HepG2 (cell line): ENCODE measurements around the gene CIAO3. TPM values are rescaled to one million over a fixed set of nuclear protein-coding genes. Genes with fewer than 3 reads are reported as not detected.

Experiments
- CBX5 ChIP-seq: sonication (generic); formaldehyde crosslinking; IDR thresholded peaks from 2 replicates; pipeline ENCODE4 v1.4.0; 2020; ENCODE audit warnings: missing genetic modification reagents, borderline replicate concordance
- HDAC2 ChIP-seq: sonication (generic); formaldehyde crosslinking; IDR thresholded peaks from 2 replicates; pipeline ENCODE4 v1.4.0; 2020; ENCODE audit warnings: missing genetic modification reagents
- HOXA5 ChIP-seq: sonication (generic); formaldehyde crosslinking; IDR thresholded peaks from 2 replicates; pipeline ENCODE4 v1.4.0; 2020; ENCODE audit warnings: missing genetic modification reagents
- ISX ChIP-seq: sonication (generic); formaldehyde crosslinking; conservative IDR thresholded peaks from 2 replicates; pipeline ENCODE4 v1.5.0; 2020; ENCODE audit warnings: missing genetic modification reagents
- JARID2 ChIP-seq: sonication (generic); formaldehyde crosslinking; IDR thresholded peaks from 2 replicates; pipeline ENCODE4 v1.8.1; 2023; ENCODE audit warnings: missing genetic modification reagents, inconsistent platforms; ENCODE audit not compliant: insufficient replicate concordance
- KAT7 ChIP-seq: IDR thresholded peaks from 2 replicates; pipeline ENCODE4 v1.6.1; 2018; ENCODE audit warnings: borderline replicate concordance, missing compliant biosample characterization
- LCORL ChIP-seq, 2 experiments: fragments of 450-650 bp in 1 of 2; sonication (generic) in 1 of 2; formaldehyde crosslinking in 1 of 2; IDR thresholded peaks; 2 replicates each; pipeline versions ENCODE4 v1.5.0 to v1.6.1; 2017 to 2020; ENCODE audit warnings: antibody characterized with exemption in 1 of 2, missing genetic modification reagents in 1 of 2
- MZF1 ChIP-seq: sonication (generic); formaldehyde crosslinking; IDR thresholded peaks from 2 replicates; pipeline ENCODE4 v1.8.1; 2023; ENCODE audit warnings: mild to moderate bottlenecking, missing genetic modification reagents, borderline replicate concordance
- SKI ChIP-seq: fragments of 450-650 bp; IDR thresholded peaks from one replicate; pipeline ENCODE4 v1.6.1; 2018; ENCODE audit warnings: mild to moderate bottlenecking; ENCODE audit not compliant: partially characterized antibody
- TCF7 ChIP-seq: sonication (generic); IDR thresholded peaks from 2 replicates; pipeline ENCODE4 v1.6.1; 2016; ENCODE audit warnings: antibody characterized with exemption, low read depth
- WIZ ChIP-seq: sonication (generic); formaldehyde crosslinking; IDR thresholded peaks from 2 replicates; pipeline ENCODE4 v1.5.1; 2020; ENCODE audit warnings: mild to moderate bottlenecking, missing genetic modification reagents
- YEATS4 ChIP-seq: sonication (generic); formaldehyde crosslinking; IDR thresholded peaks from 2 replicates; pipeline ENCODE4 v1.4.0; 2020; ENCODE audit warnings: missing genetic modification reagents, borderline replicate concordance
- ZBTB42 ChIP-seq: sonication (generic); formaldehyde crosslinking; IDR thresholded peaks from 2 replicates; pipeline ENCODE4 v1.5.0; 2020; ENCODE audit warnings: mild to moderate bottlenecking, missing genetic modification reagents
- ZBTB7A ChIP-seq: sonication (generic); formaldehyde crosslinking; IDR thresholded peaks from 2 replicates; pipeline ENCODE4 v1.8.0; 2022; ENCODE audit warnings: mild to moderate bottlenecking, missing genetic modification reagents
- ZMAT3 ChIP-seq: sonication (generic); formaldehyde crosslinking; conservative IDR thresholded peaks from 2 replicates; pipeline ENCODE4 v1.7.0; 2021; ENCODE audit warnings: missing genetic modification reagents
- ZNF12 ChIP-seq: sonication (generic); formaldehyde crosslinking; IDR thresholded peaks from 2 replicates; pipeline ENCODE4 v1.5.0; 2020; ENCODE audit warnings: missing genetic modification reagents
- ZNF451 ChIP-seq: sonication (generic); formaldehyde crosslinking; IDR thresholded peaks from 2 replicates; pipeline ENCODE4 v1.5.0; 2020; ENCODE audit warnings: mild to moderate bottlenecking, missing genetic modification reagents
- ZSCAN12 ChIP-seq: sonication (generic); formaldehyde crosslinking; IDR thresholded peaks from 2 replicates; pipeline ENCODE4 v1.9.0; 2021; ENCODE audit warnings: mild to moderate bottlenecking, missing genetic modification reagents
- polyA plus RNA-seq, 8 experiments: library from polyadenylated mRNA; depleted of rRNA in 3 of 8; stranded (reverse) in 7 of 8; unstranded in 1 of 8; fragments of >200 nt; fragmentation: Illumina TruSeq in 4 of 8; extraction: Trizol in 4 of 8; gene quantifications; 2 replicates each; pipeline versions ENCODE4 v1.2.1 to v1.2.3, GENCODE V29; 2011 to 2016; ENCODE audit warnings: low read depth in 4 of 8, missing spikeins in 1 of 8, mixed read lengths in 1 of 8; ENCODE audit not compliant: insufficient read depth in 1 of 8
- total RNA-seq, 5 experiments: library from RNA; depleted of rRNA; stranded (reverse); fragments of >200 nt; fragmentation: Illumina TruSeq; extraction: Trizol; gene quantifications; 2 replicates each; pipeline ENCODE4 v1.2.3, GENCODE V29; 2016; ENCODE audit warnings: low read depth in 1 of 5
- TF ChIP-seq, protein P1 (sequence below): sonication (generic); formaldehyde crosslinking; IDR thresholded peaks from 2 replicates; pipeline ENCODE4 v1.4.0; 2020; ENCODE audit warnings: missing genetic modification reagents; ENCODE audit errors: not compliant biosample characterization
- TF ChIP-seq, protein P2 (sequence below): IDR thresholded peaks from 2 replicates; pipeline ENCODE4 v1.6.1; 2016; ENCODE audit warnings: control low read depth
- TF ChIP-seq, protein P3 (sequence below): sonication (generic); formaldehyde crosslinking; IDR thresholded peaks from 2 replicates; pipeline ENCODE4 v1.5.0; 2020; ENCODE audit warnings: mild to moderate bottlenecking, low read depth, missing genetic modification reagents, borderline replicate concordance
- TF ChIP-seq, protein P4 (sequence below): sonication (generic); formaldehyde crosslinking; IDR thresholded peaks from 2 replicates; pipeline ENCODE4 v1.8.0; 2022; ENCODE audit warnings: mild to moderate bottlenecking, missing genetic modification reagents
- TF ChIP-seq, protein P5 (sequence below): IDR thresholded peaks from 2 replicates; pipeline ENCODE4 v1.6.1; 2012; ENCODE audit warnings: low read length, improper control_type of control experiment

CIAO3 gene
- total and polyA plus RNA-seq, 2 of the 13 experiments (the other 11 are each of a cell fraction or from before 2014, with no cell fraction given), result 21.7 to 25.0 TPM

DNA sequence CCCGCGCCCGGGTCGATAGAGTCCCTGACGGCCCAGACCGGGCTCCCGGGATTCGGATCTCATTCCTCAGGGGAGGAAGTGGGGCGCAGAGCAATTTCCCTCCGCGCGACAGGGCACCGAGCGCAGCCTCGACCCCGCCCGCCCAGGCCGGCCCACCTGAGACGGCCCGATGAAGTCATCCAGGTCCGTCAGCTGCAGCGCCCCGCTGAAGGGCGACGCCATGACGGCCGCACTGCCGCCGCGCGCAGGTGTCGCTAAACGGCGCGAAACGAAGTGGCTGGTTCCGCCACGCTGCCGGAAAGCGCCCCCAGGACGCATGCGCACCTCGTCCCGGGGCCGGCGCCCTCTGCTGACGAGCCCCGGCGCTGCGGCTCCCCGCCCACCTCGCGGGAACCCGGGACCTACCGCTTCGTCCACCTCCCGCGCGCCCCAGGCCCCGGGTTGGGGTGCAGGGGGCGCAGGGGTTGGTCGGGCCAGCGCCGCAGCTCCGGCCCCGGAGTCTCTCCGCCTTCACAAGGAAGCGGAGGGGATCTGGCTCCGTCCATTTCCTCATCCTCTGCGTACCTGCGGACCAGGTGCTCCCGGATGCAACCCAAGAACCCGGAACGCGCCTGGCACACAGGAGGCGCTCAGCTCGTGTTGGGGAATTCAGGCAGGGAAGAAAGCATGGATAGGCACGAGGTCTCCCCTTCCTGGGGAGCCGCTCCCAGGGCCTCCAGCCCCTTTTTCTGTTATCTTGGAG is at the start of gene CIAO3 (continued):
- TF ChIP-seq CBX5, result 0 out of 2 replicates have a peak, but pooled peaks have one; percentile 50
- TF ChIP-seq, protein P1, sequence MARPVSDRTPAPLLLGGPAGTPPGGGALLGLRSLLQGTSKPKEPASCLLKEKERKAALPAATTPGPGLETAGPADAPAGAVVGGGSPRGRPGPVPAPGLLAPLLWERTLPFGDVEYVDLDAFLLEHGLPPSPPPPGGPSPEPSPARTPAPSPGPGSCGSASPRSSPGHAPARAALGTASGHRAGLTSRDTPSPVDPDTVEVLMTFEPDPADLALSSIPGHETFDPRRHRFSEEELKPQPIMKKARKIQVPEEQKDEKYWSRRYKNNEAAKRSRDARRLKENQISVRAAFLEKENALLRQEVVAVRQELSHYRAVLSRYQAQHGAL (CRISPR knock-in tag), result no peak
- TF ChIP-seq, protein P2, sequence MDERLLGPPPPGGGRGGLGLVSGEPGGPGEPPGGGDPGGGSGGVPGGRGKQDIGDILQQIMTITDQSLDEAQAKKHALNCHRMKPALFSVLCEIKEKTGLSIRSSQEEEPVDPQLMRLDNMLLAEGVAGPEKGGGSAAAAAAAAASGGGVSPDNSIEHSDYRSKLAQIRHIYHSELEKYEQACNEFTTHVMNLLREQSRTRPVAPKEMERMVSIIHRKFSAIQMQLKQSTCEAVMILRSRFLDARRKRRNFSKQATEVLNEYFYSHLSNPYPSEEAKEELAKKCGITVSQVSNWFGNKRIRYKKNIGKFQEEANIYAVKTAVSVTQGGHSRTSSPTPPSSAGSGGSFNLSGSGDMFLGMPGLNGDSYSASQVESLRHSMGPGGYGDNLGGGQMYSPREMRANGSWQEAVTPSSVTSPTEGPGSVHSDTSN, result no peak
- TF ChIP-seq ZBTB42 (CRISPR knock-in tag), result peak; percentile 35; the same call in 1 of the 2 replicates
- no peak; the same call in 1 of the 2 replicates for TF ChIP-seq HOXA5 (CRISPR knock-in tag)
- no peak for TF ChIP-seq MZF1 (CRISPR knock-in tag)
- TF ChIP-seq SKI, result no peak
- no peak for TF ChIP-seq WIZ (CRISPR knock-in tag)
- TF ChIP-seq ZMAT3 (CRISPR knock-in tag), result peak; percentile 61; the same call in 1 of the 2 replicates
- TF ChIP-seq ZSCAN12, result no peak
- TF ChIP-seq ZBTB7A, result 0 out of 2 replicates have a peak, but pooled peaks have one; percentile 74
- no peak for TF ChIP-seq TCF7
- TF ChIP-seq KAT7 (CRISPR knock-in tag), result peak; percentile 90
- TF ChIP-seq, protein P3, sequence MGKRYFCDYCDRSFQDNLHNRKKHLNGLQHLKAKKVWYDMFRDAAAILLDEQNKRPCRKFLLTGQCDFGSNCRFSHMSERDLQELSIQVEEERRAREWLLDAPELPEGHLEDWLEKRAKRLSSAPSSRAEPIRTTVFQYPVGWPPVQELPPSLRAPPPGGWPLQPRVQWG (CRISPR knock-in tag), result no peak
- no peak for TF ChIP-seq ISX (CRISPR knock-in tag)
- TF ChIP-seq, protein P4, sequence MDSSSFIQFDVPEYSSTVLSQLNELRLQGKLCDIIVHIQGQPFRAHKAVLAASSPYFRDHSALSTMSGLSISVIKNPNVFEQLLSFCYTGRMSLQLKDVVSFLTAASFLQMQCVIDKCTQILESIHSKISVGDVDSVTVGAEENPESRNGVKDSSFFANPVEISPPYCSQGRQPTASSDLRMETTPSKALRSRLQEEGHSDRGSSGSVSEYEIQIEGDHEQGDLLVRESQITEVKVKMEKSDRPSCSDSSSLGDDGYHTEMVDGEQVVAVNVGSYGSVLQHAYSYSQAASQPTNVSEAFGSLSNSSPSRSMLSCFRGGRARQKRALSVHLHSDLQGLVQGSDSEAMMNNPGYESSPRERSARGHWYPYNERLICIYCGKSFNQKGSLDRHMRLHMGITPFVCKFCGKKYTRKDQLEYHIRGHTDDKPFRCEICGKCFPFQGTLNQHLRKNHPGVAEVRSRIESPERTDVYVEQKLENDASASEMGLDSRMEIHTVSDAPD, result 0 out of 2 replicates have a peak, but pooled peaks have one; percentile 62
- peak; percentile 28 for TF ChIP-seq JARID2
- peak; percentile 86 for TF ChIP-seq HDAC2 (CRISPR knock-in tag)
- TF ChIP-seq LCORL (IDR thresholded peaks at IDR 0.05), result no peak
- peak; percentile 75 for TF ChIP-seq LCORL (CRISPR knock-in tag; IDR thresholded peaks at IDR 0.05)
- TF ChIP-seq, protein P5, sequence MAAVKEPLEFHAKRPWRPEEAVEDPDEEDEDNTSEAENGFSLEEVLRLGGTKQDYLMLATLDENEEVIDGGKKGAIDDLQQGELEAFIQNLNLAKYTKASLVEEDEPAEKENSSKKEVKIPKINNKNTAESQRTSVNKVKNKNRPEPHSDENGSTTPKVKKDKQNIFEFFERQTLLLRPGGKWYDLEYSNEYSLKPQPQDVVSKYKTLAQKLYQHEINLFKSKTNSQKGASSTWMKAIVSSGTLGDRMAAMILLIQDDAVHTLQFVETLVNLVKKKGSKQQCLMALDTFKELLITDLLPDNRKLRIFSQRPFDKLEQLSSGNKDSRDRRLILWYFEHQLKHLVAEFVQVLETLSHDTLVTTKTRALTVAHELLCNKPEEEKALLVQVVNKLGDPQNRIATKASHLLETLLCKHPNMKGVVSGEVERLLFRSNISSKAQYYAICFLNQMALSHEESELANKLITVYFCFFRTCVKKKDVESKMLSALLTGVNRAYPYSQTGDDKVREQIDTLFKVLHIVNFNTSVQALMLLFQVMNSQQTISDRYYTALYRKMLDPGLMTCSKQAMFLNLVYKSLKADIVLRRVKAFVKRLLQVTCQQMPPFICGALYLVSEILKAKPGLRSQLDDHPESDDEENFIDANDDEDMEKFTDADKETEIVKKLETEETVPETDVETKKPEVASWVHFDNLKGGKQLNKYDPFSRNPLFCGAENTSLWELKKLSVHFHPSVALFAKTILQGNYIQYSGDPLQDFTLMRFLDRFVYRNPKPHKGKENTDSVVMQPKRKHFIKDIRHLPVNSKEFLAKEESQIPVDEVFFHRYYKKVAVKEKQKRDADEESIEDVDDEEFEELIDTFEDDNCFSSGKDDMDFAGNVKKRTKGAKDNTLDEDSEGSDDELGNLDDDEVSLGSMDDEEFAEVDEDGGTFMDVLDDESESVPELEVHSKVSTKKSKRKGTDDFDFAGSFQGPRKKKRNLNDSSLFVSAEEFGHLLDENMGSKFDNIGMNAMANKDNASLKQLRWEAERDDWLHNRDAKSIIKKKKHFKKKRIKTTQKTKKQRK, result no peak
- peak; percentile 18; the same call in 1 of the 2 replicates for TF ChIP-seq ZNF12 (CRISPR knock-in tag)
- TF ChIP-seq ZNF451 (CRISPR knock-in tag), result peak; percentile 96
- TF ChIP-seq YEATS4 (CRISPR knock-in tag), result peak; percentile 80
